ENCODE data around the gene MYH11.

- TF ChIP-seq CTCF (IDR thresholded peaks at IDR 0.05; ENCODE audit: low read depth, low read length) (no peak), MYC (IDR thresholded peaks at IDR 0.05; ENCODE audit: low read depth, low read length) (no peak), MAX (IDR thresholded peaks at IDR 0.05; ENCODE audit: low read depth, low read length) (no peak)
These were observed 196.6 kb downstream of the MYH11 start for GRCh38 chr16:15660203-15660601.
